Measurements from ENCODE around the gene CHRDL2. TPM values are rescaled to one million over a fixed set of nuclear protein-coding genes. Genes with fewer than 3 reads are reported as not detected.

CHRDL2 gene
- total and polyA plus RNA-seq, 9 donors: 0.22 to 12.3 (median 2.7) TPM; not detected in 4

DNA sequence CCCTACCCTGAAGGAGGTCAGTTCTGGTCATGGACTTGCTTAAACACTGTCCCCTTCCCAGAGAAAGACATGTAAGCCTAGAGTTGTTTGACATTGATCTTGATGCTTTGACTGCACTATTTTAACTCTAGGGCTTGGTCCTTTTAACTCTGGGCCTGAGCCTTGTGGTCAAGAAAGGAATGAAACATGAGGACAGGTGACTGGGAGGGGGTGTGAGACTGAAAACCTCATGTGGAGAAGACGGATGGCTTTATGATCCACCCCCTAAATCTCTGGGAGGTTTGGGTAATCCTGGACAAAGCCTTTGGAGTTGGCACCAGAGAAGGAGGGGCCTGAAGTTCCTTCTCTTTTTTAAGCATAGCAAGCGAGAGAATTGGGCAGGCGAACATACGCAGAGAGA, 17.5 kb downstream of the CHRDL2 start:
- Histone ChIP-seq H3K4me3 (no peak overlapping the region), H3K27me3 (no peaks in the 10 kb centered on the region), H3K27ac (no peak overlapping the region), H3K36me3 (no peaks in the 10 kb centered on the region), H3K4me1 (ENCODE audit: insufficient read depth) (peaks cover 6% of the 10 kb centered on the region), H3K9me3 (no peaks in the 10 kb centered on the region)
- TF ChIP-seq EP300 (IDR thresholded peaks at IDR 0.05): no peak
- TF ChIP-seq, protein P1, sequence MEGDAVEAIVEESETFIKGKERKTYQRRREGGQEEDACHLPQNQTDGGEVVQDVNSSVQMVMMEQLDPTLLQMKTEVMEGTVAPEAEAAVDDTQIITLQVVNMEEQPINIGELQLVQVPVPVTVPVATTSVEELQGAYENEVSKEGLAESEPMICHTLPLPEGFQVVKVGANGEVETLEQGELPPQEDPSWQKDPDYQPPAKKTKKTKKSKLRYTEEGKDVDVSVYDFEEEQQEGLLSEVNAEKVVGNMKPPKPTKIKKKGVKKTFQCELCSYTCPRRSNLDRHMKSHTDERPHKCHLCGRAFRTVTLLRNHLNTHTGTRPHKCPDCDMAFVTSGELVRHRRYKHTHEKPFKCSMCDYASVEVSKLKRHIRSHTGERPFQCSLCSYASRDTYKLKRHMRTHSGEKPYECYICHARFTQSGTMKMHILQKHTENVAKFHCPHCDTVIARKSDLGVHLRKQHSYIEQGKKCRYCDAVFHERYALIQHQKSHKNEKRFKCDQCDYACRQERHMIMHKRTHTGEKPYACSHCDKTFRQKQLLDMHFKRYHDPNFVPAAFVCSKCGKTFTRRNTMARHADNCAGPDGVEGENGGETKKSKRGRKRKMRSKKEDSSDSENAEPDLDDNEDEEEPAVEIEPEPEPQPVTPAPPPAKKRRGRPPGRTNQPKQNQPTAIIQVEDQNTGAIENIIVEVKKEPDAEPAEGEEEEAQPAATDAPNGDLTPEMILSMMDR (IDR thresholded peaks at IDR 0.05): no peak
- TF ChIP-seq POLR2A (IDR thresholded peaks at IDR 0.05): no peak
- 74 to 98% (median 83%) methylated on average over 4 of the region's 4 CpGs for WGBS, 3 donors
- intact Hi-C loops (cut with DNase I): no loop called here
- no peak for DNase-seq

DNA sequence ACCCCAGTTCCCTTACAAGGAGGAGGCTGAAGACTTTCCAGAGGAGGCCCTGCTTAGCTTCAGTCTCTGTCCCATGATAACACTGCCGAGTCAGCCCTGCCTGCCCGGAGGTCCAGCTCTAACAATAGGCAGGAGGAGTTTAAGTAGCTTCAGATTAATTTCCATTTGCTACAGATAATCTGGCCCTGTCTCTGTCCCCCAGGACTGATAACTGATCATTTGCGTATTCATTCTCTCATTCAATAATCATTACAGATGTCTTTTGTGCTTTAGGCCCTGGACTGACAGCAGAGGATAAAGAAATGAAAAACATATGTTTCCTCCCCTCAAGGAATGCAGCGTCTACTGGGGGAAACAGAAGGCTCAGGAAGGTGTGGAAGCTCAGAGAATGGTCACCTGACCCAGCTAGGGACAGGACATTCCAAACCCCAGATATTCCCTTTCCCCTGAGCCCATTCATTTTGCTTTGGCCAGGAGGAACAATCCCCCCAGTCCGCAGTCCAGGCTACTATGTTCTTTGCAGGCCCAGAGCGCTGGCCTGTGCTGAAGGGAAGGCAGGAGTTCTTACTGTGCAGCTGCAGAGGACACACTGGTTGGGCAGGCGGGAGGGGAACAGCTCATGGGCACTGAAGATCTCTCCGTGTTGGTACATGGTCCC, 20.8 kb downstream of the CHRDL2 start:
- Histone ChIP-seq H3K27ac (peak overlapping the region in 1 of 2 donors; percentile 35), H3K4me3 (no peak overlapping the region), H3K4me1 (ENCODE audit: insufficient read depth) (peaks cover 3% of the 10 kb centered on the region), H3K27me3 (no peaks in the 10 kb centered on the region), H3K36me3 (no peaks in the 10 kb centered on the region), H3K9me3 (no peaks in the 10 kb centered on the region)
- TF ChIP-seq POLR2A (IDR thresholded peaks at IDR 0.05) (no peak), EP300 (IDR thresholded peaks at IDR 0.05) (no peak)
- TF ChIP-seq, protein P1 (IDR thresholded peaks at IDR 0.05): no peak
- DNase-seq: peak in 2 of 5 donors; percentile 37 to 40
- intact Hi-C loops (cut with DNase I): no loop called here
- 33 to 40% (median 38%) methylated on average over 8 of the region's 8 CpGs for WGBS, 3 donors

DNA sequence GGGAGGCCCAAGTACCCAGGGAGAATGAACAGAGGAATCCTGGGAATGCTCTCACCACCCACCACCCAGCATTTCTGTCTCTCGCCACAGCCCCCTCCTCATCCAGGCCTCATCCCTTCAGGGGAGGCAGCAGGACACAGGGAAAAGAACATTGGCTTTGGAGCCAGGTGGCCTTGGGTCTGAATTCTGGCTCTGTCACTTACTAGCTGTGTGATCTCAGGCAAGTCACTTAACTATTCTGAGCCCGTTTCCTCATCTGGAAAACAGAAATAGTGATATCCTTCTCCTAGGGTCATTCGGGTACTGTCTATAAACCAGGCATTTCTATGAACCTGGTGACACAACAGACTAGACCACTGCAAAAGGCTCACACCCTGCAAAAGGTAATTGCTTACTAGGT, 22.1 kb downstream of the CHRDL2 start:
- no peak overlapping the region for H3K4me3 ChIP-seq

DNA sequence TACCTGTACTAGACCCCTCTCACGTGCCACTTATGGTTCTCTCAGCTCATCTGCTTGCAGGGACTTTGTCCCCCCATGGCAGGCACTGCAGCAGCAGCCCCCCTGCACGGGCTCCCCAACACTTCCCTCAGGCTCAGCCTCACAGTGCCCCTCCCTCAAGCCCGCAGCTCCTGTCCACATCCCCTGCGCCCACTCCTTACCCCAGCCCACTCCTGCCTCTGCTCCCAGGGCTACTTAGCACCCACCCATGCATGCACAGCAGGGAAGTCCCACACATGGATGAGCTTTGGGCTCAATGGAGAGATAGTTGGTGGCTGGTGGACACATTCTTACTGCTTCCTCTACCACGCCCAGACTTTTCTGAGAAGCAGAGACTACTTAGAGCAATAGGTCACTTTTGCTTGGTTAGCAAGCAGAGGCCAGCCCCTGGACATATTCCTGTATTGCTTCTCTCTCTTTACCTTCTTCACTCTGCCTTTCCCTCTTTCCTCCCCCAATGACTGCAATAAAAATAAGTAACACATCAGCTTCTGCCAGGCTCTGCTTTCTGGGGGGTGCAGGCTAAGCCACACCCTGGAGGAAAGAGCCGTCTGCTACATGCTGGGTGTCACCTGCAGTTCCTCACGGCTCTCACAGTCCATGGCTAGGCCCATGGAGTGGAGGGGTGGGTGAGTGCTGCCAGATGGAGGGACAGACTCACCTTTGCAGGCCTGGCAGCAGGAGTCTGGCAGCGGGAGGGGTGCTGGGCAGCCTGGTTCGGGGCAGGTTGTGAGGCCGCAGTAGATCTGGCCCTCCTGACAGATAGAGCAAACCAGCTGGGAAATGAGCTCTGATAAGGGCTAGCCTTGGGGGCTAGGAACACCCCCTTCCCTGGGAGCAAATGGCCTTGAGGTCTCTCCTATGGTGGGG, 23.4 kb downstream of the CHRDL2 start:
- Histone ChIP-seq H3K36me3 (no peaks in the 10 kb centered on the region), H3K4me3 (no peak overlapping the region), H3K9me3 (no peaks in the 10 kb centered on the region), H3K4me1 (ENCODE audit: insufficient read depth) (peaks cover 3% of the 10 kb centered on the region), H3K27ac (no peak overlapping the region), H3K27me3 (no peaks in the 10 kb centered on the region)
- 64 to 74% (median 73%) methylated on average over 10 of the region's 10 CpGs for WGBS, 3 donors
- TF ChIP-seq EP300 (IDR thresholded peaks at IDR 0.05) (no peak), POLR2A (IDR thresholded peaks at IDR 0.05) (no peak)
- TF ChIP-seq, protein P1 (IDR thresholded peaks at IDR 0.05): no peak
- DNase-seq: no peak
- intact Hi-C loops (cut with DNase I): no loop called here

More for the DNA sequence above, 22.1 kb downstream of the CHRDL2 start:
- Histone ChIP-seq H3K36me3 (no peaks in the 10 kb centered on the region), H3K27ac (no peak overlapping the region), H3K4me1 (ENCODE audit: insufficient read depth) (peaks cover 3% of the 10 kb centered on the region), H3K27me3 (no peaks in the 10 kb centered on the region), H3K9me3 (no peaks in the 10 kb centered on the region)
- intact Hi-C loops (cut with DNase I): no loop called here
- TF ChIP-seq EP300 (IDR thresholded peaks at IDR 0.05): no peak
- TF ChIP-seq, protein P1 (IDR thresholded peaks at IDR 0.05): no peak
- no peak for TF ChIP-seq POLR2A (IDR thresholded peaks at IDR 0.05)
- 60 to 79% (median 78%) methylated on average over 3 of the region's 3 CpGs for WGBS, 3 donors
- DNase-seq: no peak

Measured in ovary (tissue), 9 donors.